HK-2 (cell line): ENCODE results near the gene TARS1.

Source experiments
- DNase-seq: peaks from one replicate; pipeline ENCODE4 v3.0.0-alpha.2; 2018; ENCODE audit not compliant: unreplicated experiment

The TARS1 gene

GRCh38 chr5:33439905-33440481 is 772 bp upstream of the TARS1 start:
- peak; percentile 13 for DNase-seq

- DNase-seq: peak; percentile 31
Observed at GRCh38 chr5:33441241-33442177, 744 bp downstream of the TARS1 start.

GRCh38 chr5:33444542-33444941 is 3.8 kb downstream of the TARS1 start:
- DNase-seq: no peak

- no peak for DNase-seq
Observed at GRCh38 chr5:33445798-33446197, 5.0 kb downstream of the TARS1 start.

- DNase-seq: no peak
Observed at GRCh38 chr5:33448118-33448517, 7.4 kb downstream of the TARS1 start.

- no peak for DNase-seq
Observed at GRCh38 chr5:33457126-33457525, 16.4 kb downstream of the TARS1 start.

DNA sequence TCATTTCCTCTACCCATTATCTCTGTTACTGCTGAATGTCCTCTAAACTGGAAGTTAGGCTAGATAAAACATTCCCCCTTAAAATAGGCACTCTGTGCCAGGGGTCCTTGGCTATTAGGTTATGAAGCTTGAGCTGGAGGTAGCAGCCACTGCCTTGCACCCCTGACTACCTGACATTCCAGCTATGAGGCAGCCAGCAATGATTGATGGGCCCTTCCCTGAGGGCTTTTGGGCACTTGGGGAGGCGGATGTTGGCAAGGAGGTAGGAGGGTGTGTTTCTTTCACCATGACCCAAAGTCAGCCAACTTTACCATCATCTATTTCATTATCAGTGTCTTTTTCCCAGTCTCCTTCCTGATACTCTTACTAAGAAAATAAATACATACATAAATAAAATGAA is 17.1 kb downstream of the TARS1 start:
- DNase-seq: no peak

GRCh38 chr5:33460210-33460609 is 19.4 kb downstream of the TARS1 start:
- no peak for DNase-seq

DNA sequence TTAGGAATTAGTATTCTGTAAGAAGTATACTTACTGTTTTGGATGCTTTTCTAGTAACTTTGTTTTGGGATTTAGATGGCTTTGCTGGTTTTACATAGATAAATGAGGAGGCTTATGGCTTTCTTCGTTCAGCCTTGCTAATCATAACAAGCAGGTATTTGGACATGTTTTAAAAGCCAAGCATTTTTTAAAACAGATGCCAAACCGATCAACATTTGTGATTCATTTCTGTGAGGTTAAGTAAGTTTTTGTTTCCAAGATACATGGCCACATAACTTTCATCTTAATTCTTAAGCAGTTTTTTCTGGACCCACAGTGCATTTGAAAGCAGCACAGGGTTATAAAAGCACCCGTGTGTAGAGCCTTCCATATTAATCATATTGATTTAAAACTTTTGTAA is 21.7 kb downstream of the TARS1 start:
- DNase-seq: no peak

DNA sequence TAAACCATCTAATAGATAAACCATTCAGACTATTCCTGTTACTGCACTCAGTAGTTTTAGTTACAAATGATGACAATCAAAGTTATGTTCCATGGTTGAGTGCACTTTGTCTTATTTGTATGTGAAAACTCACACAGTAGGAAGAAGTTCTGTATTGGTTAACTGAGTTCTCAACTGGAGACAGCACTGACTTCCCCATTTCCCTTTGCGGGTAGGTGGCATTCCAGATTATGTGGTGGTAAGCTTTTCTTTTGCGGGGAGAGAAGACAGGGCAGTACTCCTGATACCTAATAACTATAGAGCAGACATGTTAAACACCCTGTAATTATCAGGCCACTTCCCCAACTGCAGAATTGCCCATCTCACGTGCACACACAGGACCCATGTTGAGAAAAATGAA is 24.4 kb downstream of the TARS1 start:
- no peak for DNase-seq

DNA sequence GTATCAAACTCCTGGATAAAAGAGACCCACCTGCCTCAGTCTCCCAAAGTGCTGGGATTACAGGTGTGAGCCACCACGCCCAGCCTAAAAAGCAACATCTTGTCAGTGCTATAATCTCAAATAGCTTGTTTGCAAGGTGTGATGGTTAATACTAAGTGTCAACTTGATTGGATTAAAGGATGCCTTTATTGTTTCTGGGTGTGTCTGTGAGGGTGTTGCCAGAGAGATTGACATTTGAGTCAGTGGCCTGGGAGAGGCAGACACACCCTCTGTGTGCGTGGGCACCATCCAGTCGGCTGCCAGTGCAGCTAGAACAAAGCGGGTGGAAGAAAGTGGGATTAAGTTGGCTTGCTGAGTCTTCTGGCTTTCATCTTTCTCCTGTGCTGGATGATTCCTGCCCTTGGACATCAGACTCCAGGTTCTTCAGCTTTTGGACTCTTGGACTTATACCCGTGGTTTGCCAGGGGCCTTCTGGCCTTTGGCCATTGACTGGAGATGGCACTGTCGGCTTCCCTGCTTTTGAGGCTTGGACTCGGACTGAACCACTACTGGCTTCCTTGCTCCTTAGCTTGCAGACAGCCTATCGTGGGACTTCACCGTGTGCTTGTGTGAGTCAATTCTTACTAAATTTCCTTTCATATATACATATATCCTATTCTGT is 28.1 kb downstream of the TARS1 start:
- DNase-seq: no peak

GRCh38 chr5:33470544-33470943 is 29.8 kb downstream of the TARS1 start:
- no peak for DNase-seq

DNA sequence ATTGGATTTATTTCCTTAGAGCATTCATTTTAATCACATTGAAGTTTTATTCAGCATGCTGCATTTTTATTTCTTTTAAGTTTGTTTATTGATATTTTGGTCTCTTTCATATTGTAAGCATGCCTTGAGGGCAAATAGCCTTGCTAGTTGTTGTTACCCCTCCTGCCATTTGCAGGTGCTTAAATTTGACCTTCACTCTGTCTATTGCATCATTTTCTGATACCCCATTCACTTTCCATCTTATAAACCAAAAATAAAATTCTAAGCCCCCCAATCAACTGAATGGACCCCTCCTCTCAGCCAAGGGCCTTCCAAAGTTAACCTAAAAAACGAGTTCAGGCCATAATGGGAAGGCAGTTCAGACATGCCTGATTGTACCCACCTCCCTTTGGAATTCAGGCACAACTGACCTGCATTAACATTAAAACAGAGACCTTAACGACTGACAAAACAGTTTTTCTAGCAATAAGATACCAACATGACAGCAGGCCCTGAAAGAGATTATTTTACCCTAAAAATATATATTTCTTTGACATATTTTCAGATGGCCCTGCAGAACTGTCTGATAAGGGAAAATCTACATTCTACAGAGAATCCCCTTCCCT is 32.1 kb downstream of the TARS1 start:
- no peak for DNase-seq

DNA sequence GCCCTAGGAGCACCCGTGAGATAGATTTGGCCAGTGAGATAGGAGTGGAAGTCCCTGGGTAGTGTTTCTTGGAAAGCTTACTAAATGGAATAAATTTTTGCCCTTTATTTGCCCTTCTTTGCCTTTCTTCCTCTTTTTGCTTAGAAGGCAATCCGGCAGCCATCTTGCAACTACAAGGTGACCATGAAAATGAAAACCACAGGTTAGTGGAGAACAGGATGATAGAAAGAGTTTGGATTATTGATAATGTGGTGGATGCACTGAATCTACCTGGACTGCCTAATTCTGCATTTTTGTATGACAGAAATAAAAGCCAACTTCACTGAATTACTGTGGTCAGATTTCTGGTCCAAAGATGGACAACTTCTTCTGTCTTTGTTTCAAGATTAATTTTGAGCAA is 33.2 kb downstream of the TARS1 start:
- DNase-seq: no peak

DNA sequence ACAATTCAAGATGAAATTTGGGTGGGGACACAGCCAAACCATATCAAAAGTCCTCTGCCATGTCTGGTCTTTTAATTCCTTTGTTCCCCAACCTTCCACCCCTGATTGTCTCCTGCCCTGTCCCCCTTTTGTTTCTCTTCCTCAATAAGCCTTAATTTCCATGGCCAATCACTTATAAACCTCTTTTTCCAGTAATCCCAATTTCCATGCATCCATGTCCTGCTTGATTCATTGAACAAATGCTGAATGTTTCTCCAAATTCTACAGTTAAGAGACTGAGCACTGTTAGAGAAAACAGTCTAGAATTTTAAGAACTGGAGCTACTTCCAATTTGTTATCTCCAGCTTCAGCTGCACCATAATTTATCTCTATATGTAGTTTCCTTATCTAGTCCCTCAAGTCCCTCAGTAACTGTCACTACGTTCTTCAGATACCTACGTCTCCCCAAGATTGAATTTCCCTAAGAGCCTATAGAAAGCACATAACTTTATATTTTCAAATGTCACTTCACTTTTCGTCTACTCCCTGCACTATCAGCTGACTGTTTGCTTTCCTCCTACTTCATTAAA is 34.2 kb downstream of the TARS1 start:
- DNase-seq: no peak

- no peak for DNase-seq
Observed at GRCh38 chr5:33475706-33476105, 34.9 kb downstream of the TARS1 start.

- no peak for DNase-seq
Observed at GRCh38 chr5:33476992-33477391, 36.2 kb downstream of the TARS1 start.

- no peak for DNase-seq
Observed at GRCh38 chr5:33477816-33478215, 37.1 kb downstream of the TARS1 start.

GRCh38 chr5:33479311-33479710 is 38.5 kb downstream of the TARS1 start:
- DNase-seq: no peak

DNA sequence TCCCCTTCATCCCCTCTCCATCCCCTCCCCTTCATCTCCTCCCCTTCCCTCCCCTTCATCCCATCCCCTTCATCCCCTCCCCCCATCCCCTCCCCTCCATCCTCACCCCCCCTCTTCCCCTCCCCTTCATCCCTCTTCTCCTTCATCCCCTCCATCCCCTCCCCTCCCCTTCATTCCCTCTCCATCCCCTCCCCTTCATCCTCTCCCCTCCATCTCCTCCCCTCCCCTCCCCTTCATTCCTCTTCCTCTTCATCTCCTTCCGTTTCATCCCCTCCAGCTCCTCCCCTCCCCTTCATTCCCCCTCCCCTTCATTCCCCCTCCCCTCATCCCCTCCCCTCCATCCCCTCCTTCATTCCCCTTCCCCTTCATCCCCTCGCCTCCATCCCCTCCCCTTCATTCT is 40.1 kb downstream of the TARS1 start:
- no peak for DNase-seq

- no peak for DNase-seq
Observed at GRCh38 chr5:33482335-33482734, 41.6 kb downstream of the TARS1 start.

GRCh38 chr5:33487236-33487635 is 46.5 kb downstream of the TARS1 start:
- no peak for DNase-seq
